HAP-1 (cell line): ENCODE results near the gene MRPS27.

ENCODE experiments used
- DNase-seq, 2 experiments: peaks; one replicate each; pipeline ENCODE4 v3.0.0-alpha.2; 2016 to 2020; ENCODE audit warnings: low spot score in 2 of 2
- H3K27me3 ChIP-seq: fragments of 250-450 bp; sonication (Bioruptor Pico); 2 replicates; pipeline ENCODE4 v1.5.1; 2020; ENCODE audit warnings: low read depth, mild to moderate bottlenecking, moderate library complexity
- H3K36me3 ChIP-seq: fragments of 250-450 bp; sonication (Bioruptor Pico); replicated peaks from 2 replicates; pipeline ENCODE4 v1.5.1; 2020; ENCODE audit warnings: mild to moderate bottlenecking
- H3K4me1 ChIP-seq: fragments of 250-450 bp; sonication (Bioruptor Pico); 2 replicates; pipeline ENCODE4 v1.5.1; 2020; ENCODE audit warnings: mild to moderate bottlenecking
- H3K4me3 ChIP-seq: fragments of 250-450 bp; sonication (Bioruptor Pico); 2 replicates; pipeline ENCODE4 v1.5.1; 2020; ENCODE audit warnings: mild to moderate bottlenecking, moderate library complexity
- H3K9me3 ChIP-seq: fragments of 250-450 bp; sonication (Bioruptor Pico); 2 replicates; pipeline ENCODE4 v1.5.1; 2020; ENCODE audit warnings: mild to moderate bottlenecking, moderate library complexity
- in situ Hi-C: fragments of 300-500 bp; cut with MboI; formaldehyde crosslinking; loops from 3 replicates; pipeline ENCODE4 v1.14.3; 2020; ENCODE audit warnings: low sequenced_read_pairs, inconsistent platforms, mixed read lengths

The MRPS27 gene

DNA sequence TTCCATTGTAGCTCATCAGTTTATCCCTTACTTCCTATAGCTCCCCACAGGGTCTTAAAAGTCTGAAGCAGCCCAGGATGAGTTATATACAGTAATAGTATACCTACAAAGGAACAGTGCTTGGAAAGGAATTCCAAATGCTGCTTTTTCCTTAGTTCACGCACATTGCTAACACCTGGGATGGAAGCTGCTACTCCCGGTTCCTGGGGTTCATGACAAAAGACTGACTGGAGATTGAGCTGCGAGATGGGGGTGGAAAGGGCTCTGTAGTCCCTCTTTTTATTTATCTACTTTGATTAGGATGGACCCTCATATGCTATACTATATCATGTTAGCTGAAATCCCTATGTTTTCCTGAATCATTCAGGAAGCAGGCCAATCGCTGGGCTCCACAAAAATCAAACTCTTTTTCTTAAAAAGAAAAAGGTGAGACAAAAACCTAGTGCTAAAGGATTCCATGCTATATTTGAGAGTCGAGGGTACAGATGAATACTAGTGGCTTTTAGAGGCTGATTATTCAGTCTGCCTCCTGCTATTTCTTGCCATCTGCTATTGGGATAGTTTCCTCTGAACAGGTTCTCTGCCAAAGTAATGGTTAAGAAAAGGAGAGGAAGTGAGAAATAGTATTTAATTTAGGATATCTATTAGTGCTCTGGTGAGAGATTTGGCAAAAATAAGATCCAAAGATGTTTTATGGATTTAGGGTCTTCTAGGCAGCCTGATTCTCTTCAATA is 81.2 kb downstream of the MRPS27 start:
- no peak overlapping the region for H3K4me3 ChIP-seq

GRCh38 chr5:72237879-72238278 is 82.2 kb downstream of the MRPS27 start:
- DNase-seq, result no peak
- Histone ChIP-seq H3K4me3 (no peak overlapping the region), H3K27me3 (no peaks in the 10 kb centered on the region), H3K9me3 (no peaks in the 10 kb centered on the region), H3K36me3 (peaks cover 25% of the 10 kb centered on the region), H3K4me1 (peaks cover 14% of the 10 kb centered on the region)
- in situ Hi-C loops, result no loop called here

More for the DNA sequence above, 81.2 kb downstream of the MRPS27 start:
- Histone ChIP-seq H3K36me3 (peaks cover 20% of the 10 kb centered on the region), H3K27me3 (no peaks in the 10 kb centered on the region), H3K9me3 (no peaks in the 10 kb centered on the region), H3K4me1 (peaks cover 13% of the 10 kb centered on the region)
- no peak for DNase-seq
- in situ Hi-C loops, result no loop called here

GRCh38 chr5:72237415-72237814 is 82.6 kb downstream of the MRPS27 start:
- Histone ChIP-seq H3K36me3 (peaks cover 26% of the 10 kb centered on the region), H3K4me3 (no peak overlapping the region), H3K27me3 (no peaks in the 10 kb centered on the region), H3K9me3 (no peaks in the 10 kb centered on the region), H3K4me1 (peaks cover 14% of the 10 kb centered on the region)
- in situ Hi-C loops, result no loop called here
- DNase-seq, result no peak

DNA sequence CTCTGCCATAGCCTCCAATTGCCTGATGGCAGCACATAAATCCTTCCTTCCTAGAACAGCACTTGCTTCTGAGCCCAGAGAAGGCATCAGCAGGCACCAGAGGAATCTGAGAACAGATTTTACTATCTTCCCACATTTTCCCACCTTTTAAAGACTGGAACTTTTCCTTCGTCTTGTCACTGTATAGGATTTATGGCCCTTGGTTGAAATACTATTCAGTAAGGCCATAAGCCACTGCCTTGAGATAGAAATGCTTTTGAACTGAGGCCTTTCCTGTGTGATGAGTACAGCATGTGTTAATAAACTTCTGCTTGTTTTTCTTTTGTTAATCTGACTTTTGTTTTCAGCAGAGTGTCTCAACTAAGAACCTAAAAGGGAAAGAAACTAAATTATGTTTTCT is 84.3 kb downstream of the MRPS27 start:
- H3K4me3 ChIP-seq, result no peak overlapping the region
- no peaks in the 10 kb centered on the region for H3K9me3 ChIP-seq
- H3K27me3 ChIP-seq, result no peaks in the 10 kb centered on the region
- DNase-seq, result no peak
- in situ Hi-C loops, result no loop called here
- peaks cover 14% of the 10 kb centered on the region for H3K4me1 ChIP-seq
- H3K36me3 ChIP-seq, result peaks cover 32% of the 10 kb centered on the region

GRCh38 chr5:72234868-72235267 is 85.2 kb downstream of the MRPS27 start:
- in situ Hi-C loops, result no loop called here
- no peaks in the 10 kb centered on the region for H3K9me3 ChIP-seq
- H3K4me3 ChIP-seq, result no peak overlapping the region
- H3K36me3 ChIP-seq, result peaks cover 38% of the 10 kb centered on the region
- H3K4me1 ChIP-seq, result peaks cover 14% of the 10 kb centered on the region
- no peak for DNase-seq
- H3K27me3 ChIP-seq, result no peaks in the 10 kb centered on the region

DNA sequence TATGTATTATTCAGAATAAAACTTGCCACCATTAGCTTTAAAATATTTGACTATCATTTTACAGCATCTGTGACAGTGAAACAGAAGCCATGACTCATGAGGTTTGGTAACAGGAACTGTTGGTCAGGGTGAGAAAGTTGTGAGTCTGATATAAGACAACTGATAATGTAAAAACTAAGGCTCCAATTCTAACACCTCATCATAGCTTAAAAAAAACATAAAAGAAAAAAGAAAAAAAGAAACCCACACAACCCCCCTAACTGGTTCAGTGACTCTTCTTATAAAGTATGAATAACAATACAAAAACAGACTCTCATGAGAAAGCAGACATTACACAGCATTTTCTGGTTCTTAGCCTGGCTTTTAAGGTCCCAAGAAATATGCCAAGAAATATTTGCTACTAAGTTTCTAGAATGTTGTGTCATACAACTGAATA is 85.8 kb downstream of the MRPS27 start:
- Histone ChIP-seq H3K4me1 (peaks cover 14% of the 10 kb centered on the region), H3K36me3 (peaks cover 38% of the 10 kb centered on the region), H3K9me3 (no peaks in the 10 kb centered on the region), H3K4me3 (no peak overlapping the region), H3K27me3 (no peaks in the 10 kb centered on the region)
- peak in 1 of 2 experiments; percentile 18 for DNase-seq
- in situ Hi-C loops, result no loop called here

- DNase-seq, result no peak
- H3K27me3 ChIP-seq, result no peaks in the 10 kb centered on the region
- peaks cover 38% of the 10 kb centered on the region for H3K36me3 ChIP-seq
- H3K9me3 ChIP-seq, result no peaks in the 10 kb centered on the region
- in situ Hi-C loops, result no loop called here
- no peak overlapping the region for H3K4me3 ChIP-seq
- peaks cover 14% of the 10 kb centered on the region for H3K4me1 ChIP-seq
These were observed 86.2 kb downstream of the MRPS27 start for GRCh38 chr5:72233835-72234234.

DNA sequence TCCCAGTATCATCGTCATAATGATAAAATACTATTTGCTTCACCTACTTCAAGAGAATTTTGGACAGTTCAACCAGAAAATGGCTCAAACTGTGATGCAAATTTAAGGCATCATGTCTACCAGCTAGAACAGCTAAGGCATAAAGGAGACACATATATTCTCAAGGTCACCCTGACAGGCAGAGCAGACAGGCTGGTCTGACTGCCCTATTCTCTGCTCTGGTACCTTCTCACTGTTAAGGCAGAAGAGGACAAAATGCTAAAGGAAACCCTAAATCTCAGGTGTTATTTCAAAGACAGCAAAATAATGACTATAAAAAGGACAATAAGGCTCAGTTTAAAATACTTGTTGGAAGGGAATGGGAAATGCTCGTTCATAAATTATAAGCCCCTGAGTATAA is 87.2 kb downstream of the MRPS27 start:
- peaks cover 36% of the 10 kb centered on the region for H3K36me3 ChIP-seq

DNA sequence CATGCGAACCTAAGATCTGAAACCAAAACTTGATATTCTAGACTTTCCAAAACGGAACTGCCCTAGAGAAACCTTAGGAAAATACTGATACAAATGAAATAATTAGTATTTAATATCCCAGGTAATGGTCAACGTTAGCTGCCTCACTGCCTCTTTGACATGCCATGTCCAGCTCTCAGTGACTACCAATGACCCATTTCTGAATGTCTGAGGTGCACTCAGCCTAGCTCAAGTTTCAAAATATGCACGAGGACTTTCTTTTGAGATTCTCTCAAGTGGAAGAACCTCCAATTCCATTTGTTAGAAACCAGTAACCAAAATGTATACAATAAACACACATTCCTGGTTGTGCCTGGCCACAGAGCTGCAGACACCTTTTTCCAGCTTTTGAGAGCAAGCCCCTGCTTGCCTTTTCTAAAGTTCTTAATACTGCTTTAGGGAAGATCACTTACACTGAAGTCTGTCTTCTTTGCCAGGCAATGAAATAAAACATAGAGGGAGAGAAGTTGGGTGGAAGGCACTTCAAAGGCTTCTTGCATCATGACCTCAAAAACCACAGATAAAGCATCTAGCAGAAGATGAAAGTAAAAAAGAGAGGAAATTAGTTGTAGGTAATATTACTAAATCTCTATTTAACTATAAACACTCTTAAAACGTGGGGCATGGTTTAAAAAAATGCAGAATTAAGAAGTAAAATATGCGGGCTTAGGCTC is 87.9 kb downstream of the MRPS27 start:
- Histone ChIP-seq H3K9me3 (no peaks in the 10 kb centered on the region), H3K4me1 (peaks cover 14% of the 10 kb centered on the region), H3K36me3 (peaks cover 34% of the 10 kb centered on the region), H3K27me3 (no peaks in the 10 kb centered on the region), H3K4me3 (no peak overlapping the region)
- no peak for DNase-seq
- in situ Hi-C loops, result no loop called here

More for the DNA sequence above, 87.2 kb downstream of the MRPS27 start:
- no peaks in the 10 kb centered on the region for H3K27me3 ChIP-seq
- peaks cover 14% of the 10 kb centered on the region for H3K4me1 ChIP-seq
- DNase-seq, result no peak
- H3K9me3 ChIP-seq, result no peaks in the 10 kb centered on the region
- in situ Hi-C loops, result no loop called here
- no peak overlapping the region for H3K4me3 ChIP-seq

- DNase-seq, result no peak
- no peaks in the 10 kb centered on the region for H3K9me3 ChIP-seq
- no peaks in the 10 kb centered on the region for H3K27me3 ChIP-seq
- in situ Hi-C loops, result no loop called here
- H3K4me1 ChIP-seq, result peaks cover 2% of the 10 kb centered on the region
- peaks cover 36% of the 10 kb centered on the region for H3K36me3 ChIP-seq
- H3K4me3 ChIP-seq, result no peak overlapping the region
These were observed 91.1 kb downstream of the MRPS27 start for GRCh38 chr5:72228960-72229359.

DNA sequence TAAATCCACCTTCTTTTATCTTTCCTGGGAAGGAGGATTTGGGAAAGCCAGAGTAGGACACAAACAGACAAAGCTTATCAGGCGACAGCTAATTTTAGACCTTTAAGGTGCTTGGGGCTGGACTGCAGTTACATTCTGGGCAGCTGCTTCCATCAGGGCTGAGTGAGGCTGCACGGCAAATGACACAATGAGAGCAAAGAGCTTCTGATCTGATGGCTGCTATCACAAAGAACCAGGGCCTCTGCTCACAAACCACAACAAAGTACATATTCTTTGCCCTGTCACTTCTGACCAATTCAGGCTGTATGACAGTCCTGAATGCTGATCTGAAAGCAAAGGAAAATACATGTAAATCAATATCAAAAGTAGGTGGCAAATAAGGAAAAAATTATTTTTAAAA is 93.1 kb downstream of the MRPS27 start:
- peaks cover 46% of the 10 kb centered on the region for H3K36me3 ChIP-seq
- in situ Hi-C loops, result no loop called here

GRCh38 chr5:72225741-72226140 is 94.3 kb downstream of the MRPS27 start:
- in situ Hi-C loops, result no loop called here
- Histone ChIP-seq H3K4me3 (no peak overlapping the region), H3K36me3 (peaks cover 53% of the 10 kb centered on the region), H3K9me3 (no peaks in the 10 kb centered on the region), H3K27me3 (no peaks in the 10 kb centered on the region), H3K4me1 (no peaks in the 10 kb centered on the region)
- no peak for DNase-seq

More for the DNA sequence above, 93.1 kb downstream of the MRPS27 start:
- H3K4me1 ChIP-seq, result no peaks in the 10 kb centered on the region
- H3K4me3 ChIP-seq, result no peak overlapping the region
- no peaks in the 10 kb centered on the region for H3K9me3 ChIP-seq
- no peak for DNase-seq
- no peaks in the 10 kb centered on the region for H3K27me3 ChIP-seq

DNA sequence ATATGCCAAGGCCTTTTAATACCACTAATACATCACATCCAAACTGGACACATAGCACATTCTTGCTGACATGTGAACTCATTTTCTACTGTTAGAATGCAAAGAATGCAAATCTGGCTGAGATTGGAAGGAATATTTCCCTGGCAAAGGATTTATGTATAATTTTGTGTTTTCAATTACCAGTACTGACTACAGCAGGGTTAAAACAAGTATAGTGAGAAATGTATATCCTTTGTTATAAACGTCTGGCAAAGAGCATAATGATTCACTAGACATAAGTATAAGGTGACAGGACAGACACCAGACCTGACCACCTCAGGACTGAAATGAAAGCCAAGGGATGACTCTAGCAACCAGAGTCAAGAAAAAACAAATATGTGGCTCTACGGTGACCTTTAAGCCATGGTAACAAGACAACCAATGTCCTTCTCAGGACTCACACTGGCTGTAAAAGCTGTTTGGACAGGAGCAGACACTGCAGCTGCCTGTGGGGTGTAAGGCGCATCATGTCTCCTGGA is 95.0 kb downstream of the MRPS27 start:
- in situ Hi-C loops, result no loop called here
- DNase-seq, result no peak
- Histone ChIP-seq H3K36me3 (peaks cover 54% of the 10 kb centered on the region), H3K4me1 (no peaks in the 10 kb centered on the region), H3K9me3 (no peaks in the 10 kb centered on the region), H3K27me3 (no peaks in the 10 kb centered on the region), H3K4me3 (no peak overlapping the region)

GRCh38 chr5:72223371-72223770 is 96.7 kb downstream of the MRPS27 start:
- peaks cover 69% of the 10 kb centered on the region for H3K36me3 ChIP-seq
- in situ Hi-C loops, result no loop called here
- no peaks in the 10 kb centered on the region for H3K4me1 ChIP-seq
- no peak overlapping the region for H3K4me3 ChIP-seq
- no peak for DNase-seq
- H3K27me3 ChIP-seq, result no peaks in the 10 kb centered on the region
- H3K9me3 ChIP-seq, result no peaks in the 10 kb centered on the region
